ENCODE results near the gene RASGRF2. TPM values are rescaled to one million over a fixed set of nuclear protein-coding genes. Genes with fewer than 3 reads are reported as not detected.

The RASGRF2 gene
- polyA plus RNA-seq, 1 donor from 2014 or later: 0.42 TPM

GRCh38 chr5:81022688-81023084 lies 62.5 kb downstream of the RASGRF2 start:
- no peak overlapping the region for H2AFZ ChIP-seq (ENCODE audit: low read depth, low read length)
- H3K9me3 ChIP-seq (ENCODE audit: low read length): no peaks in the 10 kb centered on the region
- TF ChIP-seq TAF1 (IDR thresholded peaks at IDR 0.05; ENCODE audit: low read depth) (no peak), REST (IDR thresholded peaks at IDR 0.05; ENCODE audit: borderline replicate concordance) (no peak), EZH2 (IDR thresholded peaks at IDR 0.05; ENCODE audit: borderline replicate concordance, insufficient read depth, low read length, poor library complexity, severe bottlenecking) (no peak), MXI1 (conservative IDR thresholded peaks at IDR 0.05; ENCODE audit: poor library complexity, severe bottlenecking) (no peak), EP300 (conservative IDR thresholded peaks at IDR 0.05; ENCODE audit: poor library complexity, severe bottlenecking) (no peak), SMC3 (conservative IDR thresholded peaks at IDR 0.05; ENCODE audit: poor library complexity) (no peak), RAD21 (conservative IDR thresholded peaks at IDR 0.05) (no peak), POLR2AphosphoS5 (IDR thresholded peaks at IDR 0.05) (no peak)
- TF ChIP-seq, protein P1, sequence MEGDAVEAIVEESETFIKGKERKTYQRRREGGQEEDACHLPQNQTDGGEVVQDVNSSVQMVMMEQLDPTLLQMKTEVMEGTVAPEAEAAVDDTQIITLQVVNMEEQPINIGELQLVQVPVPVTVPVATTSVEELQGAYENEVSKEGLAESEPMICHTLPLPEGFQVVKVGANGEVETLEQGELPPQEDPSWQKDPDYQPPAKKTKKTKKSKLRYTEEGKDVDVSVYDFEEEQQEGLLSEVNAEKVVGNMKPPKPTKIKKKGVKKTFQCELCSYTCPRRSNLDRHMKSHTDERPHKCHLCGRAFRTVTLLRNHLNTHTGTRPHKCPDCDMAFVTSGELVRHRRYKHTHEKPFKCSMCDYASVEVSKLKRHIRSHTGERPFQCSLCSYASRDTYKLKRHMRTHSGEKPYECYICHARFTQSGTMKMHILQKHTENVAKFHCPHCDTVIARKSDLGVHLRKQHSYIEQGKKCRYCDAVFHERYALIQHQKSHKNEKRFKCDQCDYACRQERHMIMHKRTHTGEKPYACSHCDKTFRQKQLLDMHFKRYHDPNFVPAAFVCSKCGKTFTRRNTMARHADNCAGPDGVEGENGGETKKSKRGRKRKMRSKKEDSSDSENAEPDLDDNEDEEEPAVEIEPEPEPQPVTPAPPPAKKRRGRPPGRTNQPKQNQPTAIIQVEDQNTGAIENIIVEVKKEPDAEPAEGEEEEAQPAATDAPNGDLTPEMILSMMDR (IDR thresholded peaks at IDR 0.05; ENCODE audit: poor library complexity, severe bottlenecking): no peak
- H3K4me3 ChIP-seq (ENCODE audit: low read length): no peak overlapping the region
- H4K20me1 ChIP-seq (ENCODE audit: insufficient read depth): no peaks in the 10 kb centered on the region
- H3K9me2 ChIP-seq (ENCODE audit: insufficient read depth, low read length): no peaks in the 10 kb centered on the region
- no peaks in the 10 kb centered on the region for H3F3A ChIP-seq (ENCODE audit: insufficient read depth, low read length, poor library complexity, severe bottlenecking)
- no peak overlapping the region for H3K4me2 ChIP-seq (ENCODE audit: low read length)
- H3K27ac ChIP-seq (ENCODE audit: low read length): no peak overlapping the region
- no peaks in the 10 kb centered on the region for H3K79me2 ChIP-seq (replicated peaks; ENCODE audit: insufficient read depth, low read length)
- H3K9ac ChIP-seq (ENCODE audit: low read length): no peak overlapping the region
- no peaks in the 10 kb centered on the region for H3K27me3 ChIP-seq (ENCODE audit: insufficient read depth, low read depth, low read length)
- H3K36me3 ChIP-seq (ENCODE audit: insufficient read depth, low read length): no peaks in the 10 kb centered on the region

DNA sequence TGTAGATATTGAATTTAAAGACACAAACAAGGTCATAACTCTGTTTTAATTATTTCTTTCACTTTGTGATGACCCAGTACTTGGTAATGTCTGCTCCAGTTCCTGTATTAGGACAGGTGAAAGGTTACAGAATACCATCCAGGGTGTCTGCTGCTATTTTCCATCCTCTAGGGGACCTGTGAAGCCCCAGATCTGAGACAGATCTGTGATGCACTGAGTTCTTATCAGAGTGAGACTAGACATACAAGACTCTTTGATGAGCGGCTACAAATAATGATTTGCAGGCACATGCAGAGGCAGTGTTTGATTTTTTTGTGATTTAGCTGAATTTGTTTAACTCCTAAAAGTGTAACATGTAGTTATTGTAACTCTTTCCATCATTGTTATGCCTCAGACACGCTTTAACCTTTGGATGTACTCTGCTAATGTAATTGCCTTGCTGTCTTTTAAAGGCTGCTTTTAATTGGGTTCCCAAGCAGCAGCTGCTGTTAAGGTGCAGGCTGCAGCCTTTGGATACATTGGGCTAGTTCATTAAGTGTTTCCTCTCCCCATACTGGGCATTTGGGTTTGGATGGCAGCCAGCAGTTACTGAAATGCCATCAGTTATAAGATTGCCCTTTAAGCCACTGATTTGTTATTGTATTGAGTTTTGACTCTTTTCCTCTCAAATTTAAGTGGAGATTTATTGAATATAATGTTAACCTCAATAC lies 63.3 kb downstream of the RASGRF2 start:
- H3F3A ChIP-seq (ENCODE audit: insufficient read depth, low read length, poor library complexity, severe bottlenecking): no peaks in the 10 kb centered on the region
- TF ChIP-seq RAD21 (conservative IDR thresholded peaks at IDR 0.05): no peak
- no peak for TF ChIP-seq SMC3 (conservative IDR thresholded peaks at IDR 0.05; ENCODE audit: poor library complexity)
- no peak for TF ChIP-seq EP300 (conservative IDR thresholded peaks at IDR 0.05; ENCODE audit: poor library complexity, severe bottlenecking)
- TF ChIP-seq EZH2 (IDR thresholded peaks at IDR 0.05; ENCODE audit: borderline replicate concordance, insufficient read depth, low read length, poor library complexity, severe bottlenecking): no peak
- TF ChIP-seq, protein P1 (IDR thresholded peaks at IDR 0.05; ENCODE audit: poor library complexity, severe bottlenecking): no peak
- no peak for TF ChIP-seq MXI1 (conservative IDR thresholded peaks at IDR 0.05; ENCODE audit: poor library complexity, severe bottlenecking)
- no peak overlapping the region for H3K4me3 ChIP-seq (ENCODE audit: low read length)
- no peak overlapping the region for H3K9ac ChIP-seq (ENCODE audit: low read length)
- H3K4me2 ChIP-seq (ENCODE audit: low read length): no peak overlapping the region
- no peak overlapping the region for H3K27ac ChIP-seq (ENCODE audit: low read length)
- H4K20me1 ChIP-seq (ENCODE audit: insufficient read depth): no peaks in the 10 kb centered on the region
- no peaks in the 10 kb centered on the region for H3K9me3 ChIP-seq (ENCODE audit: low read length)
- H2AFZ ChIP-seq (ENCODE audit: low read depth, low read length): no peak overlapping the region
- no peaks in the 10 kb centered on the region for H3K36me3 ChIP-seq (ENCODE audit: insufficient read depth, low read length)
- no peaks in the 10 kb centered on the region for H3K9me2 ChIP-seq (ENCODE audit: insufficient read depth, low read length)
- no peaks in the 10 kb centered on the region for H3K79me2 ChIP-seq (replicated peaks; ENCODE audit: insufficient read depth, low read length)
- H3K27me3 ChIP-seq (ENCODE audit: insufficient read depth, low read depth, low read length): no peaks in the 10 kb centered on the region
